Measurements from ENCODE around the gene PRKN. TPM values are rescaled to one million over a fixed set of nuclear protein-coding genes. Genes with fewer than 3 reads are reported as not detected.

The PRKN gene
- total RNA-seq, 1 donor from 2014 or later = 4.9 TPM

- H3K27ac ChIP-seq = no peak overlapping the region
- H3K4me3 ChIP-seq = no peak overlapping the region
- no peaks in the 10 kb centered on the region for H3K36me3 ChIP-seq
- no peaks in the 10 kb centered on the region for H3K9me3 ChIP-seq
- DNase-seq (ENCODE audit: extremely low spot score in 2 of 2) = no peak
- intact Hi-C loops (cut with DNase I) = no loop called here
- TF ChIP-seq POLR2AphosphoS5 (IDR thresholded peaks at IDR 0.05; ENCODE audit: insufficient read depth in 1 of 2, low read depth in 1 of 2) = no peak
- TF ChIP-seq POLR2A (IDR thresholded peaks at IDR 0.05) = no peak
- no peak for TF ChIP-seq CTCF (IDR thresholded peaks at IDR 0.05)
- H3K4me1 ChIP-seq = no peaks in the 10 kb centered on the region
- no peaks in the 10 kb centered on the region for H3K27me3 ChIP-seq
Observed at GRCh38 chr6:162226803-162227202, 500.8 kb downstream of the PRKN start.

- TF ChIP-seq POLR2AphosphoS5 (IDR thresholded peaks at IDR 0.05; ENCODE audit: insufficient read depth in 1 of 2, low read depth in 1 of 2) = no peak
- no peak for TF ChIP-seq CTCF (IDR thresholded peaks at IDR 0.05)
- no peak for TF ChIP-seq POLR2A (IDR thresholded peaks at IDR 0.05)
Observed at GRCh38 chr6:162222521-162222920, 505.0 kb downstream of the PRKN start.

GRCh38 chr6:162220876-162221275, 506.7 kb downstream of the PRKN start:
- no peak overlapping the region for H3K27ac ChIP-seq
- intact Hi-C loops (cut with DNase I) = no loop called here
- no peak for DNase-seq (ENCODE audit: extremely low spot score in 2 of 2)
- TF ChIP-seq CTCF (IDR thresholded peaks at IDR 0.05) (no peak), POLR2AphosphoS5 (IDR thresholded peaks at IDR 0.05; ENCODE audit: insufficient read depth in 1 of 2, low read depth in 1 of 2) (no peak), POLR2A (IDR thresholded peaks at IDR 0.05) (no peak)
- H3K36me3 ChIP-seq = no peaks in the 10 kb centered on the region
- no peaks in the 10 kb centered on the region for H3K9me3 ChIP-seq
- H3K27me3 ChIP-seq = no peaks in the 10 kb centered on the region
- no peak overlapping the region for H3K4me3 ChIP-seq
- H3K4me1 ChIP-seq = no peaks in the 10 kb centered on the region

More at GRCh38 chr6:162222521-162222920, 505.0 kb downstream of the PRKN start:
- no peaks in the 10 kb centered on the region for H3K4me1 ChIP-seq
- no peak overlapping the region for H3K27ac ChIP-seq
- intact Hi-C loops (cut with DNase I) = no loop called here
- H3K27me3 ChIP-seq = no peaks in the 10 kb centered on the region
- no peaks in the 10 kb centered on the region for H3K36me3 ChIP-seq
- H3K4me3 ChIP-seq = no peak overlapping the region
- DNase-seq (ENCODE audit: extremely low spot score in 2 of 2) = no peak
- no peaks in the 10 kb centered on the region for H3K9me3 ChIP-seq

- Histone ChIP-seq H3K4me1 (no peaks in the 10 kb centered on the region), H3K4me3 (no peak overlapping the region), H3K36me3 (no peaks in the 10 kb centered on the region), H3K9me3 (no peaks in the 10 kb centered on the region), H3K27ac (no peak overlapping the region), H3K27me3 (no peaks in the 10 kb centered on the region)
- DNase-seq (ENCODE audit: extremely low spot score in 2 of 2) = no peak
- intact Hi-C loops (cut with DNase I) = no loop called here
- TF ChIP-seq POLR2A (IDR thresholded peaks at IDR 0.05) (no peak), POLR2AphosphoS5 (IDR thresholded peaks at IDR 0.05; ENCODE audit: insufficient read depth in 1 of 2, low read depth in 1 of 2) (no peak), CTCF (IDR thresholded peaks at IDR 0.05) (no peak)
Observed at GRCh38 chr6:162219266-162219665, 508.3 kb downstream of the PRKN start.

- intact Hi-C loops (cut with DNase I) = no loop called here
- no peaks in the 10 kb centered on the region for H3K9me3 ChIP-seq
- H3K27ac ChIP-seq = no peak overlapping the region
- H3K36me3 ChIP-seq = no peaks in the 10 kb centered on the region
- no peak for DNase-seq (ENCODE audit: extremely low spot score in 2 of 2)
- H3K4me3 ChIP-seq = no peak overlapping the region
- no peaks in the 10 kb centered on the region for H3K27me3 ChIP-seq
- TF ChIP-seq CTCF (IDR thresholded peaks at IDR 0.05) (no peak), POLR2A (IDR thresholded peaks at IDR 0.05) (no peak), POLR2AphosphoS5 (IDR thresholded peaks at IDR 0.05; ENCODE audit: insufficient read depth in 1 of 2, low read depth in 1 of 2) (no peak)
- no peaks in the 10 kb centered on the region for H3K4me1 ChIP-seq
Observed at GRCh38 chr6:162217811-162218493, 509.6 kb downstream of the PRKN start.
